Measurements from ENCODE around the gene EIF3J. TPM values are rescaled to one million over a fixed set of nuclear protein-coding genes. Genes with fewer than 3 reads are reported as not detected.
"Not testable (repeated sequence)": the region's sequence is repeated elsewhere in the genome, so short reads cannot be mapped to it uniquely, and the experiment has no call there.

The EIF3J gene
- total and polyA plus RNA-seq, 4 donors = 46.4 to 114 (median 86.4) TPM

DNA sequence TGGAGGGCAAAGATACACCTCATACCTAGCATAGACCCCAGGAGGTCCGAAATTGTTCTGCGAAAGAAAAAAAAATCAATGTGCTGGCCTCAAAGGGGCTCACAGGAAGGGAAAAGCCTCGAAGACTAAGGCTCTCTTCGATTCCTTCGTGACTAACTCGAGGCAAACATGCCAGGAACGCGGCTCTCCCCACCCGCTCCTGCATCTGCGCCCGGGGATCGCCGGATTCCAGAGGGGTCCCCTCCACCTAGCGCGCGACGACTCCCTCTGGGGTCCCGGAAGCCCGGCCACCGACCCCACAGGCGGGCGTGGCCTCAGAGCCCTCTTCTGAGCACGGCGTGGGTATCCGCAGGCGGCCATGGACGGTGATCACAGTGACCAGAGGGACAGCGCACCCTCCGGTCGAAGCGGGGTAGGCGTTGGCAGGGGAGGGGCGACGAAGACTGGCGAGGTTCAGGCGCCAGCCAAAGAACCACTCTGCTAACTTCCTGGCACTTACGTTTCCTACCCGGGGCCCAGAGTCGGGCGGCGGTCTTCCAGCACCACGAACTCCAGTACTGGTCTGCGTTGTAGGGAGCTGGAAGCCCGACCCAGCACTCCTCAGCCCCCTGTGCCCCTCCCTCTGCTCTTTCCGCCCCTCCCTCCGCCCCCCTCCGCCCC lies 515 bp upstream of the EIF3J start:
- 0% methylated on average over 35 of the region's 47 CpGs for WGBS (ENCODE audit: insufficient coverage)
- DNase-seq (ENCODE audit: low read depth in 4 of 6, low spot score in 6 of 6) = peak in 4 of 6 donors; percentile 50 to 80 (median 70)
- Histone ChIP-seq H3K27ac (ENCODE audit: low read depth, low read length) (peak overlapping the region; percentile 99), H3K36me3 (ENCODE audit: control insufficient read depth, insufficient read depth, low read length) (peaks cover 14% of the 10 kb centered on the region), H3K27me3 (ENCODE audit: control insufficient read depth, insufficient read depth, low read length) (no peaks in the 10 kb centered on the region), H3K4me3 (ENCODE audit: low read depth, low read length) (peak overlapping the region; percentile 90), H3K4me1 (ENCODE audit: control insufficient read depth, insufficient read depth, low read length) (peaks cover 13% of the 10 kb centered on the region), H3K9me3 (ENCODE audit: control insufficient read depth, insufficient read depth, low read length) (no peaks in the 10 kb centered on the region)

DNA sequence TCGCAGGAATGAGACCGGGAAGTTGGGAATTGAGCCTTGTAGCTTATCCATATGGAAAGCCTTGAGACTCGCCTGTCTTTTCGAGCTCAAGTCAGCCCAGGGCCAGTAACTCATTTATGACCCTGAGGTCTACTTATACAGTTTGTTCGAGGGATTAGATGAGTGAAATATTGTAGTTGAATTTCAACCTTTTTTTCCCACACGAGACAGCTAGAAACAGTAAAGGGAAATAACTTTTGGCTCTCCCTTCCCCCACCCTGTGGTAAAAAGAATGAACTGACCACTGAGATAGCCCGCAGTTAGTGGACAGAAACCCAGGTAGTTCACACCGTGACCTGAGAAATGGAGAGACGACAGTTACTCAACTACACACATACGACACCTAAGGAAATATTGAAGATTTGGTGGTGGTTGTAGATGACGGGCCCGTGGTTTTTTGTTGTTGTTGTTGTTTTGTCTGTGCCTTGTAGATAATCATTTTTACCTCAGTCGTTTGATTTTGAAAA lies 841 bp downstream of the EIF3J start:
- H3K4me1 ChIP-seq (ENCODE audit: control insufficient read depth, insufficient read depth, low read length) = peaks cover 13% of the 10 kb centered on the region
- 0% methylated on average over 3 of the region's 13 CpGs for WGBS (ENCODE audit: insufficient coverage)
- no peaks in the 10 kb centered on the region for H3K9me3 ChIP-seq (ENCODE audit: control insufficient read depth, insufficient read depth, low read length)
- H3K36me3 ChIP-seq (ENCODE audit: control insufficient read depth, insufficient read depth, low read length) = peaks cover 14% of the 10 kb centered on the region
- peak overlapping the region; percentile 89 for H3K27ac ChIP-seq (ENCODE audit: low read depth, low read length)
- no peaks in the 10 kb centered on the region for H3K27me3 ChIP-seq (ENCODE audit: control insufficient read depth, insufficient read depth, low read length)
- peak overlapping the region; percentile 90 for H3K4me3 ChIP-seq (ENCODE audit: low read depth, low read length)
- no peak for DNase-seq (ENCODE audit: low read depth in 4 of 6, low spot score in 6 of 6)

DNA sequence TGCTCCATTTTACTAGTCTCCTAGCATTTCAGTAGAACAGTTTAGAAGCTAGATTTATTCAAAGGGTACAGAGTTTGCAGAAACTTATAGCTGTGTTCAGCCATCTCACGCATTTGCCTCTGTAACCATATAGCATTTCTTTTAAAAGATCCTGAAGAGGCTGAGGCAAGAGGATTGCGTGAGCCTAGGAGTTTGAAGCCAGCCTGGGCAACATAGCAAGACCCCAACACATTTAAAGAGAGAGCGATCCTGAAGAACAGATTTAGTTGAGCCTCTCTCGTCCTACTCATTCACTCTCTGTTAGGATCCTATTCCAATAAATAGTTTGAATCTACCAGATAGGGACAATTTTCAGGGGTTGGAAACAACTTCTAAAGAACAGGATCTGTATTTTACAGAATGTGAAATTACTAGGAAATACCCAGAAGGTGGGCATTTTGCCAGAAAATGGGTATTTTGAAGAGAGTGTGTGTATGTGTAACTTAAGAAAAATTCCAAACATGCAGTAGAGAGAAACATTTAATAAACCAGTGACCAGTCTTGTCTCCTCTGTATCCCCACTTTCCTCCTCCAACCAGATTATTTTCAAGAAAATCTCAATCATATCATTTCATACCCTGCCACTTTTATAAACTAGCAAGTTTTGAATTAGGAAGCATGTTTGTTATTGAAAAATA lies 4.5 kb downstream of the EIF3J start:
- Histone ChIP-seq H3K27ac (ENCODE audit: low read depth, low read length) (no peak overlapping the region), H3K36me3 (ENCODE audit: control insufficient read depth, insufficient read depth, low read length) (peaks cover 9% of the 10 kb centered on the region), H3K4me1 (ENCODE audit: control insufficient read depth, insufficient read depth, low read length) (no peaks in the 10 kb centered on the region), H3K27me3 (ENCODE audit: control insufficient read depth, insufficient read depth, low read length) (no peaks in the 10 kb centered on the region), H3K4me3 (ENCODE audit: low read depth, low read length) (no peak overlapping the region), H3K9me3 (ENCODE audit: control insufficient read depth, insufficient read depth, low read length) (no peaks in the 10 kb centered on the region)
- DNase-seq (ENCODE audit: low read depth in 4 of 6, low spot score in 6 of 6) = no peak
- 100% methylated on average over 1 of the region's 4 CpGs for WGBS (ENCODE audit: insufficient coverage)

DNA sequence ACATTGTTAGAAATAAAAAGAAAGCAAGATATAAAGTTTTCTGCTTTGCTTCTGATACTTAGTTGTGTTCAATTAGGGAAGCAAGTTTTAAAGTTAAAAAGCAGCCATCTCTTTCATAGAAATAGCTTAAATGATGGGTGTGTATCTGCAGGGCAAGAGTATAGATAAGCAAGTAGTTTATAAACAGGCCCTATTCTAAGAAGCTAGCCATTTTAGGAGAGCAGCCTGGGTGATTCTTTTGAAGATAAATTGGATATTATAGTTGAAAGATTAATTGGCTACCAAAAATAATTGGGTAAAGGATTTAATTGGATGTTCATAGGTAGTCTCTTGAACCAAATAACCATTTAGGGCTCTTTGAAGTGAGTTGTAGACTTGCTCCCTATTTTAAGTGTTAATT lies 5.6 kb downstream of the EIF3J start:
- H3K4me3 ChIP-seq (ENCODE audit: low read depth, low read length) = no peak overlapping the region
- DNase-seq (ENCODE audit: low read depth in 4 of 6, low spot score in 6 of 6) = no peak
- H3K36me3 ChIP-seq (ENCODE audit: control insufficient read depth, insufficient read depth, low read length) = peaks cover 9% of the 10 kb centered on the region
- no peaks in the 10 kb centered on the region for H3K27me3 ChIP-seq (ENCODE audit: control insufficient read depth, insufficient read depth, low read length)
- no peaks in the 10 kb centered on the region for H3K9me3 ChIP-seq (ENCODE audit: control insufficient read depth, insufficient read depth, low read length)
- no peaks in the 10 kb centered on the region for H3K4me1 ChIP-seq (ENCODE audit: control insufficient read depth, insufficient read depth, low read length)
- no peak overlapping the region for H3K27ac ChIP-seq (ENCODE audit: low read depth, low read length)

DNA sequence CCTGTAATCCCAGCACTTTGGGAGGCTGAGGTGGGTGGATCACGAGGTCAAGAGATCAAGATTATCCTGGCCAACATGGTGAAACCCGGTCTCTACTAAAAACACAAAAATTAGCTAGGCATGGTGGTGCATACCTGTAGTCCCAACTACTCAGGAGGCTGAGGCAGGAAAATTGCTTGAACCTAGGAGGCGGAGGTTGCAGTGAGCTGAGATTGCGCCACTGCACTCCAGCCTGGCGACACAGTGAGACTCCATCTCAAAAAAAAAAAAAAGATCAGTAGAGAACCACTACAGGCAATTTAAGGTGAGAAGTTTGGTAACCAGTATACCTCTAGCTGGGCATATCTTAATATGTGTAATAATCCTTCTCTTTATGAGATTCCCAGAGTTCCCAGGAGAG lies 7.8 kb downstream of the EIF3J start:
- H3K27ac ChIP-seq (ENCODE audit: low read depth, low read length); H3K36me3 ChIP-seq (ENCODE audit: control insufficient read depth, insufficient read depth, low read length); H3K27me3 ChIP-seq (ENCODE audit: control insufficient read depth, insufficient read depth, low read length); H3K4me1 ChIP-seq (ENCODE audit: control insufficient read depth, insufficient read depth, low read length); H3K9me3 ChIP-seq (ENCODE audit: control insufficient read depth, insufficient read depth, low read length); H3K4me3 ChIP-seq (ENCODE audit: low read depth, low read length); DNase-seq (ENCODE audit: low read depth in 4 of 6, low spot score in 6 of 6): not testable (repeated sequence)
- no CpG with 5 or more reads among the region's 5 CpGs for WGBS (ENCODE audit: insufficient coverage)

DNA sequence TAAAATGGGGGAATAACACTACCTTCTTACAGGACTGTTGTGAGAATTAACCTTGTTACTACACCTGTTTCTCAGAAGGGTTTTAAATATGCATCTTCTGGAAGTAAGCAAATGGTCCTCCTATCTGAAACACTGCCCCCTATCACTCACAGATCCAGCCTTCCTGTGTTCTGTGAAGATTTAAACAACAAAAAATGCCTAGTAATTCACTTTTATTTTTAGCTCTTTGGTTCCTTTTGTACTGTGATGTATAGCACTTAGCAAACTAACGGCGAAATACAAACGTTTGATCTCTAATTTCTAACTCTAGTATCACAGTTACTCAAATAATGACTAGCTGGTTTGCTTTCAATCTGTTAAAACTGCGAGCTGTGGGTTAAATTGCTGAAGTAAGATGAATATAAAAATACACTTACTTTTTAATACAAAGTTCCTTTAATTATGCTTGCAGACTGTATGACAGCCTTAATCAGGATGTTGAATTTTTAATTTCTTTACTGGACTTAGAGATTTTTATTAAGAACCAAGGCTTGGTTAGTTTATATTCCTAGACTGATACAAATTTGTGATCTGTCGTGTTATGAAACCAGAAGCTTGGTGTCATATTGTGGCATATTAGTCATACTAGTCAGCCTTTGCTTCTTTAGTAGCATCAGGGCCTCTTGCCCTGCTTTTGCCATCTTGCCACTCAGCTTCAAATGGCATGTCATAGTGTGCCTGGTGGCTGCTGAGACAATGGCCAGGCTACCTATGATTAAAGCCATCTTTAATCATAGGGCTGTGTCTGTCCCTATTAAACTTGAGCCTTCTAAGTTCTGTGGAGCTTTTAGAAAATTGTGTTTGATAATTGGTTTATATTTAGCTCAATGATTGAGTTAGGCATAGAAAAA lies 9.2 kb downstream of the EIF3J start:
- no peak for DNase-seq (ENCODE audit: low read depth in 4 of 6, low spot score in 6 of 6)
- WGBS (ENCODE audit: insufficient coverage) = 88% methylated on average over 1 of the region's 5 CpGs
- Histone ChIP-seq H3K4me1 (ENCODE audit: control insufficient read depth, insufficient read depth, low read length) (no peaks in the 10 kb centered on the region), H3K36me3 (ENCODE audit: control insufficient read depth, insufficient read depth, low read length) (peaks cover 2% of the 10 kb centered on the region), H3K4me3 (ENCODE audit: low read depth, low read length) (no peak overlapping the region), H3K9me3 (ENCODE audit: control insufficient read depth, insufficient read depth, low read length) (no peaks in the 10 kb centered on the region), H3K27ac (ENCODE audit: low read depth, low read length) (no peak overlapping the region), H3K27me3 (ENCODE audit: control insufficient read depth, insufficient read depth, low read length) (no peaks in the 10 kb centered on the region)

DNA sequence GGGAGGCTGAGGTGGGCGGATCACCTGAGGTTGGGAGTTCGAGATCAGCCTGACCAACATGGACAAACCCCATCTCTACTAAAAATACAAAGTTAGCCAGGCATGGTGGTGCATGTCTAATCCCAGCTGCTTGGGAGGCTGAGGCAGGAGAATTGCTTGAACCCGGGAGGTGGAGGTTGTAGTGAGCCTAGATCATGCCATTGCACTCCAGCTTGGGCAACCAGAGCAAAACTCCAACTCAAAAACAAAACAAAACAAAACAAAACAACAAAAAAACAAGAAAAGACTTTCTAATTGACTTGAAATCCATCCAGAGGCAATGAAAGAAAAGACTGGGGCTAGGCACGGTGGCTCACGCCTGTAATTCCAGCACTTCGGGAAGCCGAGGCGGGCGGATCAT lies 12.2 kb downstream of the EIF3J start:
- not testable (repeated sequence) for H3K27ac ChIP-seq (ENCODE audit: low read depth, low read length); H3K27me3 ChIP-seq (ENCODE audit: control insufficient read depth, insufficient read depth, low read length); DNase-seq (ENCODE audit: low read depth in 4 of 6, low spot score in 6 of 6); H3K4me3 ChIP-seq (ENCODE audit: low read depth, low read length); H3K4me1 ChIP-seq (ENCODE audit: control insufficient read depth, insufficient read depth, low read length); H3K9me3 ChIP-seq (ENCODE audit: control insufficient read depth, insufficient read depth, low read length)
- 94% methylated on average over 6 of the region's 9 CpGs for WGBS (ENCODE audit: insufficient coverage)
- H3K36me3 ChIP-seq (ENCODE audit: control insufficient read depth, insufficient read depth, low read length) = peaks cover 25% of the 10 kb centered on the region

DNA sequence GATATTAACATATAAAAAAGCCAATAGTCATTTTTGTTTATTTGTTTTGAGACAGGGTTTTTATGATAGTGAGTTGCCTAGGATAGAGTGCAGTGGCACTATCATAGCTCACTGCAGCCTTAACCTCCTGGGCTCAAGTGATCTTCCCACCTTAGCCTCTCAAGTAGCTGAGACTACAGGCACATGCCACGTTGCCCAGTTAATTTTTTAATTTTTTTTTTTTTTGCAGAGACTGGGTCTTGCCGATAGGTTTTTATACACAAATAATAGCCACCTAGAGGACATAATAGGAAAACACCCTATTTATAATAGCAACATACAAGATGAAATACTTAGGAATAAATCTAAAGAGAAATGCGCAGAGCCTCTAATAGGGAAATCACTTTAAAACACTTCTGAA lies 13.3 kb downstream of the EIF3J start:
- no peaks in the 10 kb centered on the region for H3K9me3 ChIP-seq (ENCODE audit: control insufficient read depth, insufficient read depth, low read length)
- no CpG with 5 or more reads among the region's 3 CpGs for WGBS (ENCODE audit: insufficient coverage)

DNA sequence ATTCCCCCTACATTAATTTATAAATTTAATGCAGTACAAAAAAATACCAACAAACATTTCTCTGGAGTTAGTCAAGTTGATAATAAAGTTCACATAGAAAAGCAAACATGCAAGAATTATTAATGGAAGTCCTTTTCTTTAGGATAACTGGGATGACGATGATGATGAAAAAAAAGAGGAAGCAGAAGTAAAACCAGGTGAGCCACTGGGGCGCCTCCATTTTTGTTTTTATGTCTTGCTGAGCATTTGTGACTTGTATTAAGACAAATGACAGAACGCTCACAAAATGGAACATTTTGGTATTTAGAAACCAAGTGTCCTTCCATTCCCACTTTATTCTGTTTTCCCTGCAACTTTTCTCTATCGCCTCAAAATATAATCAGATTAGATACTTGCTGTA lies 13.8 kb downstream of the EIF3J start:
- Histone ChIP-seq H3K4me1 (ENCODE audit: control insufficient read depth, insufficient read depth, low read length) (no peaks in the 10 kb centered on the region), H3K27ac (ENCODE audit: low read depth, low read length) (no peak overlapping the region), H3K27me3 (ENCODE audit: control insufficient read depth, insufficient read depth, low read length) (no peaks in the 10 kb centered on the region), H3K4me3 (ENCODE audit: low read depth, low read length) (no peak overlapping the region), H3K36me3 (ENCODE audit: control insufficient read depth, insufficient read depth, low read length) (peaks cover 35% of the 10 kb centered on the region), H3K9me3 (ENCODE audit: control insufficient read depth, insufficient read depth, low read length) (no peaks in the 10 kb centered on the region)
- DNase-seq (ENCODE audit: low read depth in 4 of 6, low spot score in 6 of 6) = no peak
- WGBS (ENCODE audit: insufficient coverage) = no CpG with 5 or more reads among the region's 4 CpGs

More for the DNA sequence above, 13.3 kb downstream of the EIF3J start:
- H3K36me3 ChIP-seq (ENCODE audit: control insufficient read depth, insufficient read depth, low read length) = peaks cover 33% of the 10 kb centered on the region
- no peak overlapping the region for H3K27ac ChIP-seq (ENCODE audit: low read depth, low read length)
- DNase-seq (ENCODE audit: low read depth in 4 of 6, low spot score in 6 of 6) = peak in 1 of 6 donors; percentile 55
- no peaks in the 10 kb centered on the region for H3K27me3 ChIP-seq (ENCODE audit: control insufficient read depth, insufficient read depth, low read length)
- H3K4me3 ChIP-seq (ENCODE audit: low read depth, low read length) = no peak overlapping the region
- no peaks in the 10 kb centered on the region for H3K4me1 ChIP-seq (ENCODE audit: control insufficient read depth, insufficient read depth, low read length)
